Measurements from ENCODE around the gene KLF6. TPM values are rescaled to one million over a fixed set of nuclear protein-coding genes. Genes with fewer than 3 reads are reported as not detected.

The KLF6 gene
- total RNA-seq, 1 experiment from 2014 or later: 27.9 TPM

DNA sequence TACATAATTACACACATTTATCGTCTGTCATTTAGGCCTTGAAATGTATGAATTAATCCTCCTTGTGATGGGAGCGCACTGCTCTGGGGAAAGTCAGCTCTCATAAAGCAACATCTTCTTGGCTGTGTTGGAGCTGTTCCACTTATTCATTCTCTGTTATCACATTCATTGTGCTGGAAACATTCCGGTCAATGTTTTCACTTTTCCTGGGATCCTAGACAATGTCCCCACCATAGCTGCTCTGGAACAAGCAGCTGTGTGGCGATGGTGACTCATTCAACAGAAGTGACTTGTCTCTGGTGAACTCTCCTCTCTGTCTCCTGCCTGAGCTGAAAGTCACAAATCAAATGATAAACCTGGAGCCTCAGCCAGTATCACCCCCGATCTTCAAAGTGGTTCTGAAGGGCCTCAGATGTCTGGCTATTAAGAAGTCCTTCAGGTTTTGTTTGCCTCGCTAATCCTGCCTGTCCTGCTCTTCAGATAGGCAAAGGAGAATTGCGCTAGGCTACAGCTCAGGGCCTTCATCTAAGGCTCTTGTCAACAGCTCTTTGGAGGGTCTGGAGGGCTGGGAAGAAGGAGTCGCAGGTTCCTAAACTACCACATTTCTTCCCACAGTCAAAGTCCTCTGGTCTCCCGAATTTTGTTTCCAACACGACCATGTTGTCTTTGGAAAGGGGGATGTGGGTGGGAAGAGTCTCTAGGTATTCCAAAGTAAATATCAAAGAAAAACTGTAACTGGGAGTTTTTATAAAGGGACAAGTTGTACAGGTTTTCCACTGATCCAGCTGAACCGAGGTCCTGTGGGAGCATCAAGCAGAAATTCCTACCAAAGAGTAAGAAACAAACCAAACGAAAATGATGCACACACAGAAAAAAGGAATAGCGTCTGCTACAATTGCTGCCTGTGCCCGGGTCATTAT lies 29.3 kb downstream of the KLF6 start (continued):
- TF ChIP-seq, protein P1, sequence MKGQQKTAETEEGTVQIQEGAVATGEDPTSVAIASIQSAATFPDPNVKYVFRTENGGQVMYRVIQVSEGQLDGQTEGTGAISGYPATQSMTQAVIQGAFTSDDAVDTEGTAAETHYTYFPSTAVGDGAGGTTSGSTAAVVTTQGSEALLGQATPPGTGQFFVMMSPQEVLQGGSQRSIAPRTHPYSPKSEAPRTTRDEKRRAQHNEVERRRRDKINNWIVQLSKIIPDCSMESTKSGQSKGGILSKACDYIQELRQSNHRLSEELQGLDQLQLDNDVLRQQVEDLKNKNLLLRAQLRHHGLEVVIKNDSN (CRISPR knock-in tag; IDR thresholded peaks at IDR 0.05): no peak
- TF ChIP-seq CREB1 (CRISPR knock-in tag; IDR thresholded peaks at IDR 0.05) (no peak), SMAD4 (CRISPR knock-in tag; IDR thresholded peaks at IDR 0.05) (no peak), ETV6 (CRISPR knock-in tag; IDR thresholded peaks at IDR 0.05) (no peak), TP53 (CRISPR knock-in tag; IDR thresholded peaks at IDR 0.05) (no peak)
- TF ChIP-seq, protein P2, sequence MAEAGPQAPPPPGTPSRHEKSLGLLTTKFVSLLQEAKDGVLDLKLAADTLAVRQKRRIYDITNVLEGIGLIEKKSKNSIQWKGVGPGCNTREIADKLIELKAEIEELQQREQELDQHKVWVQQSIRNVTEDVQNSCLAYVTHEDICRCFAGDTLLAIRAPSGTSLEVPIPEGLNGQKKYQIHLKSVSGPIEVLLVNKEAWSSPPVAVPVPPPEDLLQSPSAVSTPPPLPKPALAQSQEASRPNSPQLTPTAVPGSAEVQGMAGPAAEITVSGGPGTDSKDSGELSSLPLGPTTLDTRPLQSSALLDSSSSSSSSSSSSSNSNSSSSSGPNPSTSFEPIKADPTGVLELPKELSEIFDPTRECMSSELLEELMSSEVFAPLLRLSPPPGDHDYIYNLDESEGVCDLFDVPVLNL (CRISPR knock-in tag; IDR thresholded peaks at IDR 0.05; ENCODE audit: borderline replicate concordance, low read depth): no peak

DNA sequence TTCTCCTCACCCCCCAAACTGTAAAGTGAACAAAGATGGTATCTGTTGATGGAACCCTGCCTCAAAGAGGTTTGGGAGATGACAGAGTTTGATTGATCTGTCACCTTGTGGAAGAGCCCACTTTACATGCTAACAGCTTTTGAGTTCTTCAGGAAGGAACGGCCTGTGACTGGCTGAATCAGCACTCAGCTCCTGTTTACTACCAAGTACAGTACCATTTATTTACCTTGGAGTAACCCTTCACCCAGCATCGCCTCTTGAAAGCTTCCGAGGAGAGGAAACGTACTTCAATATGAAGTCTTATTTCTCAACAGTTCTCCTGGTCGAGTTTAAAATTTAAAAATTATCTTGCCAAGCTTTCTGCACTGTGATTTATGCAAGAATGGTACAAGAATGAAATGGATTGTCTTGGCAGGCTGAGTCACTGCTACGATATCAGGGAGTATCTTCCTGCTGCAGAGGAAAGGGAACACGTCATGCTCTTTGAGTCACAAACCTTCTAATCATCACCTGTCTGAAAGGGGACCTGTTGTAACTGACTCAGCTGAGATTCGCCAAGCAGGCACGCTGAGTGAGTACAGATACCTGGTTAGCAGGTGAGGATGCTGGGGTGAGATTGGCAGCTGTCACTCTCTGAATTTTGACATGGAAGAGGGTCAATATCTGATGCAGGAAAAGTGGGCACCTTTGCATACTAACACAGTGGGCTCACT lies 30.1 kb downstream of the KLF6 start:
- Mint-ChIP-seq H3K4me1 (peaks cover under 1% of the 10 kb centered on the region; the same call in 1 of the 2 replicates), H3K9me3 (no peaks in the 10 kb centered on the region), H3K27ac (no peak overlapping the region), H3K36me3 (no peaks in the 10 kb centered on the region), H3K4me3 (no peak overlapping the region), H3K27me3 (ENCODE audit: low read depth) (no peaks in the 10 kb centered on the region)
- ATAC-seq (no peak), DNase-seq (ENCODE audit: low spot score) (no peak)
- CTCF ChIA-PET: no interaction called here
- POLR2A ChIA-PET: interaction anchor here (1.5 kb wide), 1 partner anchor 31 kb away, joined by 3 read pairs; no protein-coding TSS in a partner anchor
- TF ChIP-seq CREM (CRISPR knock-in tag; IDR thresholded peaks at IDR 0.05): no peak
- TF ChIP-seq TCF7 (CRISPR knock-in tag; IDR thresholded peaks at IDR 0.05; ENCODE audit: low read depth): no peak

DNA sequence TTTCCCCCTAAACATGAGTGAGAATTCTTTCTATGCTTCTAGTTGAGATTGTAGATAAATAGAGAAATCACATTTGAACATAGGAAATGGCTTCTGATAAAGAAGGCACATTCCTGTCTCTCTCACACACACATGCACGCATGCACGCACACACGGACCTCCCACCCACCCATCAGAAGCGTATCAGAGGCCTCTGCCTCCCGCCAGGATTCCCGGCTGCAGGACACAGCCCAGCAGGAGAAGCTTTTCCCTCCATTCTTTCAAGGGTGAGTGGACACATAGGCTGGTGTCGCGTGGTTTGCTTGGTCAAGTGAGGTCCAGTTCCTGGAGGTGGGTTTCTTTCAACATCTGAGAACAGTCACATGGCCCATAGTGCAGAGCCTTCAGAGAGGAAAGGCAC lies 34.2 kb downstream of the KLF6 start:
- no peak overlapping the region for H3K27ac Mint-ChIP-seq
- TF ChIP-seq TCF7 (CRISPR knock-in tag; IDR thresholded peaks at IDR 0.05; ENCODE audit: low read depth) (no peak), ZNF138 (CRISPR knock-in tag; conservative IDR thresholded peaks at IDR 0.05) (no peak), JUN (CRISPR knock-in tag; IDR thresholded peaks at IDR 0.05) (no peak), GTF2I (CRISPR knock-in tag; conservative IDR thresholded peaks at IDR 0.05) (no peak), EMX1 (CRISPR knock-in tag; IDR thresholded peaks at IDR 0.05) (no peak), NFYB (CRISPR knock-in tag; conservative IDR thresholded peaks at IDR 0.05; ENCODE audit: low read depth) (no peak), IRF2 (CRISPR knock-in tag; IDR thresholded peaks at IDR 0.05; ENCODE audit: borderline replicate concordance, low read depth) (no peak), CREB1 (CRISPR knock-in tag; IDR thresholded peaks at IDR 0.05) (no peak)
- TF ChIP-seq, protein P1 (CRISPR knock-in tag; IDR thresholded peaks at IDR 0.05): no peak
- TF ChIP-seq, protein P3, sequence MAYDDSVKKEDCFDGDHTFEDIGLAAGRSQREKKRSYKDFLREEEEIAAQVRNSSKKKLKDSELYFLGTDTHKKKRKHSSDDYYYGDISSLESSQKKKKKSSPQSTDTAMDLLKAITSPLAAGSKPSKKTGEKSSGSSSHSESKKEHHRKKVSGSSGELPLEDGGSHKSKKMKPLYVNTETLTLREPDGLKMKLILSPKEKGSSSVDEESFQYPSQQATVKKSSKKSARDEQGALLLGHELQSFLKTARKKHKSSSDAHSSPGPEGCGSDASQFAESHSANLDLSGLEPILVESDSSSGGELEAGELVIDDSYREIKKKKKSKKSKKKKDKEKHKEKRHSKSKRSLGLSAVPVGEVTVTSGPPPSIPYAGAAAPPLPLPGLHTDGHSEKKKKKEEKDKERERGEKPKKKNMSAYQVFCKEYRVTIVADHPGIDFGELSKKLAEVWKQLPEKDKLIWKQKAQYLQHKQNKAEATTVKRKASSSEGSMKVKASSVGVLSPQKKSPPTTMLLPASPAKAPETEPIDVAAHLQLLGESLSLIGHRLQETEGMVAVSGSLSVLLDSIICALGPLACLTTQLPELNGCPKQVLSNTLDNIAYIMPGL (CRISPR knock-in tag; IDR thresholded peaks at IDR 0.05): no peak
- TF ChIP-seq, protein P4, sequence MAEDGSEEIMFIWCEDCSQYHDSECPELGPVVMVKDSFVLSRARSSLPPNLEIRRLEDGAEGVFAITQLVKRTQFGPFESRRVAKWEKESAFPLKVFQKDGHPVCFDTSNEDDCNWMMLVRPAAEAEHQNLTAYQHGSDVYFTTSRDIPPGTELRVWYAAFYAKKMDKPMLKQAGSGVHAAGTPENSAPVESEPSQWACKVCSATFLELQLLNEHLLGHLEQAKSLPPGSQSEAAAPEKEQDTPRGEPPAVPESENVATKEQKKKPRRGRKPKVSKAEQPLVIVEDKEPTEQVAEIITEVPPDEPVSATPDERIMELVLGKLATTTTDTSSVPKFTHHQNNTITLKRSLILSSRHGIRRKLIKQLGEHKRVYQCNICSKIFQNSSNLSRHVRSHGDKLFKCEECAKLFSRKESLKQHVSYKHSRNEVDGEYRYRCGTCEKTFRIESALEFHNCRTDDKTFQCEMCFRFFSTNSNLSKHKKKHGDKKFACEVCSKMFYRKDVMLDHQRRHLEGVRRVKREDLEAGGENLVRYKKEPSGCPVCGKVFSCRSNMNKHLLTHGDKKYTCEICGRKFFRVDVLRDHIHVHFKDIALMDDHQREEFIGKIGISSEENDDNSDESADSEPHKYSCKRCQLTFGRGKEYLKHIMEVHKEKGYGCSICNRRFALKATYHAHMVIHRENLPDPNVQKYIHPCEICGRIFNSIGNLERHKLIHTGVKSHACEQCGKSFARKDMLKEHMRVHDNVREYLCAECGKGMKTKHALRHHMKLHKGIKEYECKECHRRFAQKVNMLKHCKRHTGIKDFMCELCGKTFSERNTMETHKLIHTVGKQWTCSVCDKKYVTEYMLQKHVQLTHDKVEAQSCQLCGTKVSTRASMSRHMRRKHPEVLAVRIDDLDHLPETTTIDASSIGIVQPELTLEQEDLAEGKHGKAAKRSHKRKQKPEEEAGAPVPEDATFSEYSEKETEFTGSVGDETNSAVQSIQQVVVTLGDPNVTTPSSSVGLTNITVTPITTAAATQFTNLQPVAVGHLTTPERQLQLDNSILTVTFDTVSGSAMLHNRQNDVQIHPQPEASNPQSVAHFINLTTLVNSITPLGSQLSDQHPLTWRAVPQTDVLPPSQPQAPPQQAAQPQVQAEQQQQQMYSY (CRISPR knock-in tag; IDR thresholded peaks at IDR 0.05): no peak
- H3K27me3 Mint-ChIP-seq (ENCODE audit: low read depth): no peaks in the 10 kb centered on the region; the same call in 1 of the 2 replicates
- DNase-seq (ENCODE audit: low spot score) (no peak), ATAC-seq (no peak)
- POLR2A ChIA-PET: no interaction called here
- no peak overlapping the region for H3K4me3 Mint-ChIP-seq
- H3K9me3 Mint-ChIP-seq: no peaks in the 10 kb centered on the region
- H3K36me3 Mint-ChIP-seq: no peaks in the 10 kb centered on the region
- CTCF ChIA-PET: no interaction called here
- peaks cover 20% of the 10 kb centered on the region for H3K4me1 Mint-ChIP-seq
